ENCODE data around the gene ANKRD50.

DNA sequence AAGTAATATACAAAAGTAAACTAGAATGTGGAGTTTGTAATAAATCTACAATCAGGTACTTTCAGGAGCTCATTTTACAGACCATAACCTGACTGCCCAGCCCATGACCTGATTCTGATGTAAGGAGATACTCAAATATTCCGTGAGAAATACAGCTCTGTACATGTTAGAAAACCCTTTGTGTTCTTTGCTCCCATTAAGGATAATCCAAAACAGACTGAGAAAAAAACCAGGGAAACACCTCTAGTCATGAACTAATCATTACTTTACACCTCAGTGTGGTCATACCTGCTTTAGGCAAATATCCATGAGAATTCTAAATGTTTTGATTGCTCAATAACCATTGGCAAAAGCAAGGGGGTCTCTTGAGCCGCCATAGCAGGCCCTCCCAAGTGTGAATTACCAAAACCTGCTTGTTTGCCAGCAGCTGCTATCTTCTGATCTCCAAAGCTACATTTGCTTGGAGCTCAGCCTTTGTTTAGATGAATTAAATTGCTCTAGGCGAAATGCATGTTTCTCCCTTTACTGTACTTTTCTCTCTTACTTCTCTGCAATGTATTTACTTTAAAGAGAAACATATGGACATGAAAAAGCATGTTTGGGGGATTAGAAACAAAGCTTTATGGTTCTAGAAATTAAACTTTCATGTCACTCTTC, 79.1 kb downstream of the ANKRD50 start:
- TF ChIP-seq, protein P1, sequence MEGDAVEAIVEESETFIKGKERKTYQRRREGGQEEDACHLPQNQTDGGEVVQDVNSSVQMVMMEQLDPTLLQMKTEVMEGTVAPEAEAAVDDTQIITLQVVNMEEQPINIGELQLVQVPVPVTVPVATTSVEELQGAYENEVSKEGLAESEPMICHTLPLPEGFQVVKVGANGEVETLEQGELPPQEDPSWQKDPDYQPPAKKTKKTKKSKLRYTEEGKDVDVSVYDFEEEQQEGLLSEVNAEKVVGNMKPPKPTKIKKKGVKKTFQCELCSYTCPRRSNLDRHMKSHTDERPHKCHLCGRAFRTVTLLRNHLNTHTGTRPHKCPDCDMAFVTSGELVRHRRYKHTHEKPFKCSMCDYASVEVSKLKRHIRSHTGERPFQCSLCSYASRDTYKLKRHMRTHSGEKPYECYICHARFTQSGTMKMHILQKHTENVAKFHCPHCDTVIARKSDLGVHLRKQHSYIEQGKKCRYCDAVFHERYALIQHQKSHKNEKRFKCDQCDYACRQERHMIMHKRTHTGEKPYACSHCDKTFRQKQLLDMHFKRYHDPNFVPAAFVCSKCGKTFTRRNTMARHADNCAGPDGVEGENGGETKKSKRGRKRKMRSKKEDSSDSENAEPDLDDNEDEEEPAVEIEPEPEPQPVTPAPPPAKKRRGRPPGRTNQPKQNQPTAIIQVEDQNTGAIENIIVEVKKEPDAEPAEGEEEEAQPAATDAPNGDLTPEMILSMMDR (IDR thresholded peaks at IDR 0.05) = no peak
- TF ChIP-seq POLR2A (IDR thresholded peaks at IDR 0.05) = no peak
- TF ChIP-seq POLR2AphosphoS5 (IDR thresholded peaks at IDR 0.05) = no peak
